VCaP (cell line): ENCODE results near the gene HAAO.

Experiments used
- H3K27ac ChIP-seq: fragments of 450-650 bp; 2 replicates; pipeline ENCODE4 v1.5.1; 2017
- CTCF ChIP-seq: fragments of 450-650 bp; conservative IDR thresholded peaks from 2 replicates; pipeline ENCODE4 v1.5.1; 2017; ENCODE audit warnings: mild to moderate bottlenecking, moderate library complexity

The HAAO gene

GRCh38 chr2:42791606-42792005 lies 777 bp downstream of the HAAO start:
- H3K27ac ChIP-seq, result no peak overlapping the region
- no peak for TF ChIP-seq CTCF

DNA sequence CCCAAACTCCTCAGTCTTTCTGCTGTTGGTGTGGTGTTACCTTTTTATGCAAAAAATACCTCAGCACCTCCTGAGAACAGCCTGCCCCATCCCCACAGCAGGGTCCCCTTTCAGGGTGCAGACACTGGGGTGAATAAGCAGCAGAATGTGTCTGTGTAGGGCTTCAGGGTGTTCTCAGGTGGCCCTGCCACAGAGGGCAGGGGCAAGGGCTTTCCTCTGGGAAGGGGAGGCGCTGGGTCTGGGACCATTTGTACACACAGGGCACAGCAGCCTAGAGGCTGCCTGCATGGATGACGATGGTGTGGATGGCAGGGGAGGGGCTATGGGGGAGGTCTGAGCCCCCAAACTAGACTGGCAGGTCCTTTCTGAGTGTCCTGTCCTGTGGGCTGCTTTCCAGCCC lies 2.6 kb downstream of the HAAO start:
- TF ChIP-seq CTCF, result no peak

DNA sequence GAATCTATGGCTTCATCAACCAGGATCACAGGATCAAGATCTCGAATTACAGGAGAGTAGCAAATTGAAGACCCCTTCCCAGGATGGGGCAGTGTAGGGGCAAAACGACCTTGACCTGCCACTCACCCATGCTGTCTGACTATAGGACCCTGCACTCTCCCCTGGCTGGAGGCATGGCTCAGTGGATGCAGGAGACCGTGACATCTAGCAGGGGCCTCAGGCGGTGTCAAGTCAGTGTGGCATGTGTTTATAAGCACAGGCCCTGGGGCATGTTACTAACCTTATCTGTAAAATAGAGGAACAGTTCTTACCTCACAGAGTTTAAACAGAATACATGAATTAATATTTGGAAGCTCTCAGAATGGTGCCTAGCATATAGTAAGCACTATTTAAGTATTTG lies 3.5 kb downstream of the HAAO start:
- TF ChIP-seq CTCF, result no peak
- H3K27ac ChIP-seq, result no peak overlapping the region

More for the DNA sequence above, 2.6 kb downstream of the HAAO start:
- no peak overlapping the region for H3K27ac ChIP-seq

- H3K27ac ChIP-seq, result no peak overlapping the region
- no peak for TF ChIP-seq CTCF
Observed at GRCh38 chr2:42788478-42788793, 3.9 kb downstream of the HAAO start.

DNA sequence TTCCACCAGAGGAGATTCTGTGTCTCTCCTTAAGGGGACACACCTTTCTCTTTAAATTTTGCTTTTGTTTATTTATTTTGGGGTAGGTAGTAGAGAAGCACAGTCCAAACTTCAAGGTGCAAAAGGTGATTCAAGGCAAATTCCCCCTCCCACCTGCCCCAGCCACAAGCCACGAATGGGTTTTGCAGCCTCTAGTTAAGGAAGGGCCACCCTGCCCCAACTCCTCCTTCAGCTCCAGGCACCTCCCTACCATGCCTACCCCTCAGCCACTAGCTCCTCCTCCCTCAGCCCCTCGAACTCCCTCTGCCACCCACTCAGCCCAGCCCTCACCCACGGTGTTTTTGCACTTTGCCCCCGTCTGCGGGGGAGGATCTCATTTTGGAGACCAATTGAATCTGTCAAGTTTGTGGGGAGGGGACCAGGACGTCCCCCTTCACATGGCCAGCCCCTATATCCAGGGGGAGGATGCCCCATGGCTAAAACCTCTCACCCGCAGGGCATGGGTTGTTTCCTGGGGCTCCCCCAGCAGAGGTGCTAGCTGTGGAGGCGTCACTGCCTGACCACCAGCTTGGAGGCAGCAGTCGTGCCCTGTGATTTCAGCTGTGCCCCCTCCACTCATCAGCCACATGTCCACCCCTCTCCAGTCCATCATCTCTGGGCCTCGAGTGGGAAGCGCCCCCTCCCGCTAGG lies 4.5 kb downstream of the HAAO start:
- TF ChIP-seq CTCF, result no peak
- no peak overlapping the region for H3K27ac ChIP-seq

- no peak for TF ChIP-seq CTCF
- no peak overlapping the region for H3K27ac ChIP-seq
Observed at GRCh38 chr2:42787424-42787787, 5.0 kb downstream of the HAAO start.

DNA sequence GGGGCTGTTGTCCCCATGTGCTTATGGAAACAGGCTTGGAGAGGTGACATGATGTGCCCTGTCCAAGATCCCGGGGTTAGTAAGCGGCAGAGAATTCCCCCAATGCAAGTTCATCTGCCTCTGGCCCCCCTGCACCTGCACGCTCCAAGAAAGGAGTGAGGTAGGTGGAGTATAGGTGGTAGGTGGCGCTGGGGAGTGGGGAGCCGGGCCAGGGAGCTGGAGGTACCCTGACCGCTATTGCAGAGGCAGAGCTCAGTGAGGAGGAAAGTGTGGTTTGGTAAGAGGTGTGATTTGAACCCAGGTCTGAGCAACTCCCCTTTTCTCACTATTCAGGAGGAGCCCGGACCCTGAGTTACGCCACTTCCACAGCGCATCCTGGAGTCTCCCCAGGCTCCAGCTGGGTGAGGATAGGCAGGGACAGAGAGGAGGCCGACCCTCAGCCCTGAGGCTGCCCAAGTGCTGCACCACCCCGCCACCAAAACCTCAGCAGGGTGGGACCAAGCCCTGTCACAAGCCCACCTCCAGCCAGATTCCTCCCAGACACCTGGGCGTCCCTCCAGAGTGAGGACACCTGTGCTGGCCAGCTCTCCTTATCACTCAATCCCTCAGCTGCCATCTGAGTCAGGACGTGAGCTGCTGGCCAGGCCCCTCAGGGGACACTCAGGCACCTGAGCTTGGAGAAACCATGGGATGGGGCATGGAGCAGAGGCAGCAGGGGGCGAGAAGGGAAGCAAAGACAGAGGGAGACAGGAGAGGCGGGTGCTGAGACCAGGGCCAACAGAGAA lies 5.6 kb downstream of the HAAO start:
- TF ChIP-seq CTCF, result no peak

More for the DNA sequence above, 5.6 kb downstream of the HAAO start:
- H3K27ac ChIP-seq, result no peak overlapping the region
